Activated CD4-positive, alpha-beta T cell treated with anti-CD3 and anti-CD28 coated beads for 4 hours (primary cell): ENCODE results near the gene CTNNA3.
"Not testable (repeated sequence)": the region's sequence is repeated elsewhere in the genome, so short reads cannot be mapped to it uniquely, and the experiment has no call there.

Source experiments
- DNase-seq, 2 donors: peaks; one replicate each; pipeline ENCODE4 v3.0.0-alpha.2; 2020

Gene CTNNA3

GRCh38 chr10:67492317-67493019, 203.5 kb downstream of the CTNNA3 start:
- no peak for DNase-seq

GRCh38 chr10:67487906-67488619, 207.9 kb downstream of the CTNNA3 start:
- DNase-seq: no peak

GRCh38 chr10:67487199-67487598, 208.8 kb downstream of the CTNNA3 start:
- DNase-seq: no peak

- DNase-seq: no peak
Measured at GRCh38 chr10:67477868-67478267, 218.1 kb downstream of the CTNNA3 start.

GRCh38 chr10:67476201-67476600, 219.8 kb downstream of the CTNNA3 start:
- no peak for DNase-seq

- no peak for DNase-seq
Measured at GRCh38 chr10:67473850-67474633, 222.0 kb downstream of the CTNNA3 start.

GRCh38 chr10:67471022-67471421, 225.0 kb downstream of the CTNNA3 start:
- no peak for DNase-seq

- DNase-seq: no peak
Measured at GRCh38 chr10:67464278-67464677, 231.7 kb downstream of the CTNNA3 start.

GRCh38 chr10:67452892-67453291, 243.1 kb downstream of the CTNNA3 start:
- DNase-seq: no peak

- no peak for DNase-seq
Measured at GRCh38 chr10:67438605-67439304, 257.2 kb downstream of the CTNNA3 start.

GRCh38 chr10:67433276-67433675, 262.7 kb downstream of the CTNNA3 start:
- DNase-seq: no peak

GRCh38 chr10:67402620-67403019, 293.4 kb downstream of the CTNNA3 start:
- no peak for DNase-seq

GRCh38 chr10:67401711-67402110, 294.3 kb downstream of the CTNNA3 start:
- DNase-seq: no peak

- not testable (repeated sequence) for DNase-seq
Measured at GRCh38 chr10:67386841-67387533, 309.0 kb downstream of the CTNNA3 start.

- DNase-seq: no peak
Measured at GRCh38 chr10:67386260-67386659, 309.7 kb downstream of the CTNNA3 start.

GRCh38 chr10:67385566-67385965, 310.4 kb downstream of the CTNNA3 start:
- no peak for DNase-seq

GRCh38 chr10:67385089-67385488, 310.9 kb downstream of the CTNNA3 start:
- no peak for DNase-seq

GRCh38 chr10:67331121-67331910, 364.7 kb downstream of the CTNNA3 start:
- no peak for DNase-seq

GRCh38 chr10:67327626-67328535, 368.1 kb downstream of the CTNNA3 start:
- DNase-seq: no peak

GRCh38 chr10:67319976-67320375, 376.0 kb downstream of the CTNNA3 start:
- DNase-seq: no peak
